Breast epithelium (tissue), 3 donors: ENCODE data around the gene ENTPD3.

ENCODE experiments used
- POLR2AphosphoS5 ChIP-seq, 3 donors: sonication (generic); formaldehyde crosslinking; IDR thresholded peaks; one replicate each; pipeline ENCODE4 v1.6.1; 2017; ENCODE audit warnings: antibody characterized with exemption in 3 of 3
- TF ChIP-seq, protein P1 (sequence below), 3 donors: fragments of 450-650 bp; IDR thresholded peaks; one replicate each; pipeline ENCODE4 v1.5.1; 2016 to 2017; ENCODE audit warnings: antibody characterized with exemption in 3 of 3, mild to moderate bottlenecking in 3 of 3, moderate library complexity in 3 of 3

DNA sequence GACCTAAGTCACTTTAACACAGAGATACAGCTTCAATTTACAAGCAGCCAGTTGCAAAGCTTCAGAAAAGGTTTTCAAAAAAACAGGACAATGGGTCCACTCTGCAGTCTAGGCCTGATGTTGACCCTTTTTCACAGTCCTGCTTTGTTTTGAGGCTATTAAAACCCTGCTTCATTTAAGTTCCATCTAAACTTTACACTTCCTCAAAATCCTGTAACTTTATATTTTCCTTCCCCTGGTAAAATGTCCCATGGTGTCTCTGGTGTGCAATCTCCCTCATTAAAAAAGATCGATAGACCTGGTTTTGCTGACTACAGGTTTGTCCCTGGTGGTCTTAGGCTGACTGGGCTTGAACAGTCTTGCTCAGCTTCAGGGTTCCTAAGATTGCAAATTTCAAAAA, 65.1 kb downstream of the ENTPD3 start:
- TF ChIP-seq, protein P1, sequence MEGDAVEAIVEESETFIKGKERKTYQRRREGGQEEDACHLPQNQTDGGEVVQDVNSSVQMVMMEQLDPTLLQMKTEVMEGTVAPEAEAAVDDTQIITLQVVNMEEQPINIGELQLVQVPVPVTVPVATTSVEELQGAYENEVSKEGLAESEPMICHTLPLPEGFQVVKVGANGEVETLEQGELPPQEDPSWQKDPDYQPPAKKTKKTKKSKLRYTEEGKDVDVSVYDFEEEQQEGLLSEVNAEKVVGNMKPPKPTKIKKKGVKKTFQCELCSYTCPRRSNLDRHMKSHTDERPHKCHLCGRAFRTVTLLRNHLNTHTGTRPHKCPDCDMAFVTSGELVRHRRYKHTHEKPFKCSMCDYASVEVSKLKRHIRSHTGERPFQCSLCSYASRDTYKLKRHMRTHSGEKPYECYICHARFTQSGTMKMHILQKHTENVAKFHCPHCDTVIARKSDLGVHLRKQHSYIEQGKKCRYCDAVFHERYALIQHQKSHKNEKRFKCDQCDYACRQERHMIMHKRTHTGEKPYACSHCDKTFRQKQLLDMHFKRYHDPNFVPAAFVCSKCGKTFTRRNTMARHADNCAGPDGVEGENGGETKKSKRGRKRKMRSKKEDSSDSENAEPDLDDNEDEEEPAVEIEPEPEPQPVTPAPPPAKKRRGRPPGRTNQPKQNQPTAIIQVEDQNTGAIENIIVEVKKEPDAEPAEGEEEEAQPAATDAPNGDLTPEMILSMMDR (IDR thresholded peaks at IDR 0.05): no peak
- TF ChIP-seq POLR2AphosphoS5 (IDR thresholded peaks at IDR 0.05): no peak
